ENCODE data around the gene MRPL18. TPM values are rescaled to one million over a fixed set of nuclear protein-coding genes. Genes with fewer than 3 reads are reported as not detected.

Gene MRPL18
- total RNA-seq, 1 donor from 2014 or later: 64.6 TPM

DNA sequence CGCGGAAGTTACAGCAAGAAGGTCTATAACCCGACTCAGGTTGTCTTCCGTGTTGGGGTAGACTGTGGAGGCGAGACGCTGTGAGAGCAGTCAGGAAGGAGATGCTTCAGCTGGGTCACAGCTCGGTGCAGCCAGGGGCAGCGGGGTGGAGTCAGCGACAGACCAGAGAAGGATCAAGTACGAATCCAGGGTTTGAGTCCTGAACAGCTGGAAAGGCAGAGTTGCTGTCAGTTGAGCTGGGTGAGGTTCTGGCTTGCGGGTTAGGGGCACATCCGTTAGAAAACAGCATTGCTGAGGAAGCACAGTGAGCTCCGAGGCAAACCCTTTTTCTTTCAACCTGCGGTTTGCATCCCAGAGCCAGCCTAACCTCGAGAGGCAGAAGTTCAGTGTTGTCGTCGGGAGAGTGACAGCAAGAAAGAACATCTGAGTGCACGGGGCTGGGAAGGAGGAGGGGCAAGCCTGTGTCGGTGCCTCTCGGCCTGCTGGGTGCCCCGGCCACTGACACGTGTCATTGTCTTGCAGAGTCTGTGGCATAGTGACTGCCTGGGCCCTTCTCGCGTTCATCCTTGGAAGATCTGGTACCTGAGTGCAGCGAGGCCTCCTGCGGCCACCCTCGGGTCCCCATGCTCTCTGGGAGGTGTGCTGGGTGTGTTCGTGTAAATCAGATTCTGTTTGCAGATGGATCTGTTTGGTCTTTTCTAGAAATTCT lies 29.8 kb downstream of the MRPL18 start:
- Histone ChIP-seq H3K4me1 (ENCODE audit: insufficient read depth, low read length) (no peaks in the 10 kb centered on the region), H3K9me3 (ENCODE audit: insufficient read depth, low read depth, low read length) (no peaks in the 10 kb centered on the region), H3K4me3 (ENCODE audit: insufficient read depth, low read depth, low read length) (no peak overlapping the region), H3K36me3 (ENCODE audit: insufficient read depth, low read length) (no peaks in the 10 kb centered on the region), H3K9ac (ENCODE audit: low read length) (no peak overlapping the region), H3K79me2 (ENCODE audit: insufficient read depth, low read length) (no peaks in the 10 kb centered on the region), H3K27ac (ENCODE audit: low read depth, low read length) (no peak overlapping the region), H3K27me3 (ENCODE audit: insufficient read depth, low read length) (peaks cover 2% of the 10 kb centered on the region), H2AFZ (ENCODE audit: low read depth, low read length) (peak overlapping the region; percentile 26), H4K20me1 (ENCODE audit: insufficient read depth, low read length) (no peaks in the 10 kb centered on the region), H3K4me2 (ENCODE audit: low read length) (no peak overlapping the region)
- Mint-ChIP-seq H3K4me1 (ENCODE audit: low read depth, unreplicated experiment) (no peaks in the 10 kb centered on the region), H3K4me3 (ENCODE audit: unreplicated experiment) (no peak overlapping the region), H3K27ac (ENCODE audit: unreplicated experiment) (no peak overlapping the region), H3K36me3 (ENCODE audit: low read depth, unreplicated experiment) (peaks cover 13% of the 10 kb centered on the region), H3K27me3 (ENCODE audit: low read depth, unreplicated experiment) (peaks cover 39% of the 10 kb centered on the region), H3K9me3 (ENCODE audit: unreplicated experiment) (peaks cover 5% of the 10 kb centered on the region)
- DNase-seq (ENCODE audit: low read depth): no peak
- no peak for TF ChIP-seq EZH2 (IDR thresholded peaks at IDR 0.05; ENCODE audit: insufficient read depth, low read length)
- TF ChIP-seq, protein P1, sequence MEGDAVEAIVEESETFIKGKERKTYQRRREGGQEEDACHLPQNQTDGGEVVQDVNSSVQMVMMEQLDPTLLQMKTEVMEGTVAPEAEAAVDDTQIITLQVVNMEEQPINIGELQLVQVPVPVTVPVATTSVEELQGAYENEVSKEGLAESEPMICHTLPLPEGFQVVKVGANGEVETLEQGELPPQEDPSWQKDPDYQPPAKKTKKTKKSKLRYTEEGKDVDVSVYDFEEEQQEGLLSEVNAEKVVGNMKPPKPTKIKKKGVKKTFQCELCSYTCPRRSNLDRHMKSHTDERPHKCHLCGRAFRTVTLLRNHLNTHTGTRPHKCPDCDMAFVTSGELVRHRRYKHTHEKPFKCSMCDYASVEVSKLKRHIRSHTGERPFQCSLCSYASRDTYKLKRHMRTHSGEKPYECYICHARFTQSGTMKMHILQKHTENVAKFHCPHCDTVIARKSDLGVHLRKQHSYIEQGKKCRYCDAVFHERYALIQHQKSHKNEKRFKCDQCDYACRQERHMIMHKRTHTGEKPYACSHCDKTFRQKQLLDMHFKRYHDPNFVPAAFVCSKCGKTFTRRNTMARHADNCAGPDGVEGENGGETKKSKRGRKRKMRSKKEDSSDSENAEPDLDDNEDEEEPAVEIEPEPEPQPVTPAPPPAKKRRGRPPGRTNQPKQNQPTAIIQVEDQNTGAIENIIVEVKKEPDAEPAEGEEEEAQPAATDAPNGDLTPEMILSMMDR (IDR thresholded peaks at IDR 0.05; ENCODE audit: insufficient read depth, low read depth, low read length): no peak
- FAIRE-seq: no peak

DNA sequence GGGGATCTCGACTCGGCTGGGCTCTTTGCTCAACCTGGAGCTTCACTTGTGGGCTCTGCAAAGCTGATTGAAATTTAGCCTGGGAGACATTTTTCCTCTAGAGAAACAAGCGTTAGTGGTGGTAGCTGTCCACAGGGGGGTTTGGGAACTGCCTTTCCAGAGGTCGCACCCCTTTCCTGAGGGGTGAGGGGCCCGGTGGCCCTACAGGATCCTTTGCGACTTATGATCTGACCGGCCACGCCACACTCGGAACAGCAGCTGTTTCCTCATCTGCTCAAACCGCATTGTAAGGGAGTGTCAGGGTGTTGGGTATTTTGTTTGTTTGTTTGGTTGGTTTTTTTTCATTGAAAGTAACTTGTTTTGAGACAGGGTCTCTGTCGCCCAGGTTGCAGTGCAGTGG lies 30.9 kb downstream of the MRPL18 start:
- Histone ChIP-seq H3K4me3 (ENCODE audit: insufficient read depth, low read depth, low read length) (no peak overlapping the region), H3K4me2 (ENCODE audit: low read length) (no peak overlapping the region), H3K4me1 (ENCODE audit: insufficient read depth, low read length) (no peaks in the 10 kb centered on the region), H2AFZ (ENCODE audit: low read depth, low read length) (no peak overlapping the region), H3K27me3 (ENCODE audit: insufficient read depth, low read length) (peaks cover 2% of the 10 kb centered on the region), H3K79me2 (ENCODE audit: insufficient read depth, low read length) (no peaks in the 10 kb centered on the region), H3K9ac (ENCODE audit: low read length) (no peak overlapping the region), H3K27ac (ENCODE audit: low read depth, low read length) (no peak overlapping the region), H3K9me3 (ENCODE audit: insufficient read depth, low read depth, low read length) (no peaks in the 10 kb centered on the region), H3K36me3 (ENCODE audit: insufficient read depth, low read length) (no peaks in the 10 kb centered on the region), H4K20me1 (ENCODE audit: insufficient read depth, low read length) (no peaks in the 10 kb centered on the region)
- no peak for FAIRE-seq
- no peak for DNase-seq (ENCODE audit: low read depth)
- Mint-ChIP-seq H3K9me3 (ENCODE audit: unreplicated experiment) (peaks cover 5% of the 10 kb centered on the region), H3K27ac (ENCODE audit: unreplicated experiment) (no peak overlapping the region), H3K4me3 (ENCODE audit: unreplicated experiment) (no peak overlapping the region), H3K4me1 (ENCODE audit: low read depth, unreplicated experiment) (no peaks in the 10 kb centered on the region), H3K27me3 (ENCODE audit: low read depth, unreplicated experiment) (peaks cover 39% of the 10 kb centered on the region), H3K36me3 (ENCODE audit: low read depth, unreplicated experiment) (peaks cover 13% of the 10 kb centered on the region)
- no peak for TF ChIP-seq EZH2 (IDR thresholded peaks at IDR 0.05; ENCODE audit: insufficient read depth, low read length)
- TF ChIP-seq, protein P1 (IDR thresholded peaks at IDR 0.05; ENCODE audit: insufficient read depth, low read depth, low read length): no peak

DNA sequence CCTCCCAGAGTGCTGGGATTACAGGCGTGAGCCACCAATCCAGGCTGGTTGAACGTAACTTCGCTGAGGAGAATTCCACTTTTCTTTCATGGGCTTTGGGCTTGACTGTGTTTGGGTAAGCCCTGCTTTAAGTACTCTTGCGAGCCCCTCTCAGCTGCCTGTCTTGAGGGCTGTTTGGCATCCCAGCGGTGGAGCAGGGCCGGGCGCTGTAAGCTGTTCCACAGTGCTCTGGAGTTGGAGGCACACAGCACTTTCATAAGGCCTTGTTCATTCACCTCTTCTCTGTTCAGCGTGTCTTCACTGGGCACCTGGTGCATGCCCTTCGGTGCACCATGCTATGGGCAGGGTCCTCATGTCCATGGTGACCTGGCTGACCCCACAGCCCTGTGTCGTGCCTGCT lies 31.5 kb downstream of the MRPL18 start:
- TF ChIP-seq, protein P1 (IDR thresholded peaks at IDR 0.05; ENCODE audit: insufficient read depth, low read depth, low read length): no peak
- no peak for TF ChIP-seq EZH2 (IDR thresholded peaks at IDR 0.05; ENCODE audit: insufficient read depth, low read length)
- peaks cover 39% of the 10 kb centered on the region for H3K27me3 Mint-ChIP-seq (ENCODE audit: low read depth, unreplicated experiment)
- no peak for DNase-seq (ENCODE audit: low read depth)
- H3K4me3 ChIP-seq (ENCODE audit: insufficient read depth, low read depth, low read length): no peak overlapping the region
- no peak overlapping the region for H2AFZ ChIP-seq (ENCODE audit: low read depth, low read length)
- no peak for FAIRE-seq
- no peaks in the 10 kb centered on the region for H3K4me1 ChIP-seq (ENCODE audit: insufficient read depth, low read length)
- H3K79me2 ChIP-seq (ENCODE audit: insufficient read depth, low read length): no peaks in the 10 kb centered on the region
- H3K27ac Mint-ChIP-seq (ENCODE audit: unreplicated experiment): no peak overlapping the region
- no peaks in the 10 kb centered on the region for H4K20me1 ChIP-seq (ENCODE audit: insufficient read depth, low read length)
- H3K36me3 Mint-ChIP-seq (ENCODE audit: low read depth, unreplicated experiment): peaks cover 13% of the 10 kb centered on the region
- no peaks in the 10 kb centered on the region for H3K9me3 ChIP-seq (ENCODE audit: insufficient read depth, low read depth, low read length)
- no peaks in the 10 kb centered on the region for H3K36me3 ChIP-seq (ENCODE audit: insufficient read depth, low read length)
- H3K27ac ChIP-seq (ENCODE audit: low read depth, low read length): no peak overlapping the region
- peaks cover 5% of the 10 kb centered on the region for H3K9me3 Mint-ChIP-seq (ENCODE audit: unreplicated experiment)
- H3K27me3 ChIP-seq (ENCODE audit: insufficient read depth, low read length): peaks cover 2% of the 10 kb centered on the region
- H3K9ac ChIP-seq (ENCODE audit: low read length): no peak overlapping the region
- H3K4me2 ChIP-seq (ENCODE audit: low read length): no peak overlapping the region
- no peaks in the 10 kb centered on the region for H3K4me1 Mint-ChIP-seq (ENCODE audit: low read depth, unreplicated experiment)
- H3K4me3 Mint-ChIP-seq (ENCODE audit: unreplicated experiment): no peak overlapping the region

Measured in astrocyte (in vitro differentiated cells and primary cell).